ENCODE measurements around the gene GRHL1. TPM values are rescaled to one million over a fixed set of nuclear protein-coding genes. Genes with fewer than 3 reads are reported as not detected.

The GRHL1 gene
- total and polyA plus RNA-seq, 12 donors: 0.57 to 2.6 (median 1.2) TPM; not detected in 1

GRCh38 chr2:10042301-10043161 is 91.0 kb downstream of the GRHL1 start:
- peak; percentile 85 to 95 (median 95) for DNase-seq
- Histone ChIP-seq H3K27ac (peak overlapping the region; percentile 70 to 100 (median 94)), H3K27me3 (no peaks in the 10 kb centered on the region), H3K4me3 (peak overlapping the region in 2 of 4 donors; percentile 25 to 54), H3K36me3 (replicated peaks in 1 of 2) (peaks cover 0 to 15% of the 10 kb centered on the region in 2 donors), H3K4me1 (replicated peaks in 1 of 2) (peaks cover 47 to 51% of the 10 kb centered on the region in 2 donors), H3K9me3 (replicated peaks in 1 of 3) (no peaks in the 10 kb centered on the region)
- WGBS, 4 donors: 16 to 22% (median 16%) methylated on average over 48 to 54 of the region's 54 CpGs
- TF ChIP-seq POLR2A (IDR thresholded peaks at IDR 0.05) (peak; percentile 43 to 84), CTCF (IDR thresholded peaks at IDR 0.05) (peak in 3 of 6 experiments; percentile 11 to 38 (median 17))
- intact Hi-C loops (cut with DNase I): no loop called here

GRCh38 chr2:10043256-10043905 is 91.9 kb downstream of the GRHL1 start, which contains the start of gene KLF11:
Gene KLF11, plus strand, starts transcription at chr2:10043550. Its CDS starts 167 bp downstream, at chr2:10043717.
- peak; percentile 93 to 96 (median 95) for DNase-seq
- H3K4me3 ChIP-seq: peak within 1 kb of the TSS in 2 of 4 donors; percentile 25 to 94
- H3K4me1 ChIP-seq (replicated peaks in 1 of 2): peaks cover 43 to 52% of the 10 kb centered on the region in 2 donors
- H3K27ac ChIP-seq: peak within 1 kb of the TSS; percentile 79 to 100 (median 96)
- H3K9me3 ChIP-seq (replicated peaks in 1 of 3): no peaks in the 10 kb centered on the region
- H3K36me3 ChIP-seq (replicated peaks in 1 of 2): peaks cover 0 to 23% of the 10 kb centered on the region in 2 donors
- TF ChIP-seq POLR2A (IDR thresholded peaks at IDR 0.05) (peak; percentile 82 to 94), CTCF (IDR thresholded peaks at IDR 0.05) (no peak)
- intact Hi-C loops (cut with DNase I): no loop called here
- no peaks in the 10 kb centered on the region for H3K27me3 ChIP-seq
- WGBS, 4 donors: 0 to 1% (median 0%) methylated on average over 27 to 104 of the region's 104 CpGs; no CpG with 5 or more reads in 1 of the 4 donors

GRCh38 chr2:10043906-10044601 is 92.6 kb downstream of the GRHL1 start:
- Histone ChIP-seq H3K4me3 (peak overlapping the region in 2 of 4 donors; percentile 14 to 94), H3K36me3 (replicated peaks in 1 of 2) (peaks cover 0 to 26% of the 10 kb centered on the region in 2 donors), H3K9me3 (replicated peaks in 1 of 3) (no peaks in the 10 kb centered on the region), H3K27ac (peak overlapping the region; percentile 79 to 100 (median 96)), H3K27me3 (no peaks in the 10 kb centered on the region), H3K4me1 (replicated peaks in 1 of 2) (peaks cover 43 to 56% of the 10 kb centered on the region in 2 donors)
- DNase-seq: peak; percentile 98 to 99 (median 99)
- TF ChIP-seq POLR2A (IDR thresholded peaks at IDR 0.05): peak; percentile 17 to 47
- TF ChIP-seq CTCF (IDR thresholded peaks at IDR 0.05): peak in 2 of 6 experiments; percentile 2 to 4
- whole genome bisulfite sequencing, 4 donors: 6 to 16% (median 6%) methylated on average over 15 to 87 of the region's 90 CpGs
- intact Hi-C loops (cut with DNase I): no loop called here
